Fibroblast of lung (primary cell): ENCODE measurements around the gene TMTC4.

ENCODE experiments used
- CTCF ChIP-seq, 2 donors: IDR thresholded peaks in 1 of 2; conservative IDR thresholded peaks in 1 of 2; 1 replicate in 1 of 2; 2 replicates in 1 of 2; pipeline ENCODE4 v1.5.1; 2011 to 2012; ENCODE audit warnings: low read length in 2 of 2, control low read depth in 1 of 2, inconsistent platforms in 1 of 2, low read depth in 1 of 2, mild to moderate bottlenecking in 1 of 2
- EZH2 ChIP-seq: IDR thresholded peaks from 2 replicates; pipeline ENCODE4 v1.5.1; 2012; ENCODE audit warnings: low read length, control low read depth, mild to moderate bottlenecking; ENCODE audit errors: missing control alignments

GRCh38 chr13:100560498-100561157 lies 114.0 kb downstream of the TMTC4 start:
- TF ChIP-seq CTCF (conservative IDR thresholded peaks at IDR 0.05 in 1 of 2, IDR thresholded peaks at IDR 0.05 in 1 of 2; ENCODE audit: low read depth in 1 of 2, low read length in 2 of 2) (no peak), EZH2 (no peak)
